IPS-11a (cell line): ENCODE measurements around the gene DGKQ.
A peak's percentile ranks its signal among the peaks of the same experiment; 100 is the strongest.

Source experiments
- H3K4me3 ChIP-seq: one replicate; pipeline ENCODE4 v1.5.1; 2013; ENCODE audit warnings: low read depth, low read length, control low read depth

Gene DGKQ

GRCh38 chr4:973431-974397, at the start of gene DGKQ:
Gene DGKQ, minus strand, starts transcription at chr4:973569. Its CDS starts 87 bp downstream, at chr4:973482.
- H3K4me3 ChIP-seq = peak within 1 kb of the TSS; percentile 55

GRCh38 chr4:1022739-1023066, 49.3 kb upstream of the DGKQ start:
- no peak overlapping the region for H3K4me3 ChIP-seq

DNA sequence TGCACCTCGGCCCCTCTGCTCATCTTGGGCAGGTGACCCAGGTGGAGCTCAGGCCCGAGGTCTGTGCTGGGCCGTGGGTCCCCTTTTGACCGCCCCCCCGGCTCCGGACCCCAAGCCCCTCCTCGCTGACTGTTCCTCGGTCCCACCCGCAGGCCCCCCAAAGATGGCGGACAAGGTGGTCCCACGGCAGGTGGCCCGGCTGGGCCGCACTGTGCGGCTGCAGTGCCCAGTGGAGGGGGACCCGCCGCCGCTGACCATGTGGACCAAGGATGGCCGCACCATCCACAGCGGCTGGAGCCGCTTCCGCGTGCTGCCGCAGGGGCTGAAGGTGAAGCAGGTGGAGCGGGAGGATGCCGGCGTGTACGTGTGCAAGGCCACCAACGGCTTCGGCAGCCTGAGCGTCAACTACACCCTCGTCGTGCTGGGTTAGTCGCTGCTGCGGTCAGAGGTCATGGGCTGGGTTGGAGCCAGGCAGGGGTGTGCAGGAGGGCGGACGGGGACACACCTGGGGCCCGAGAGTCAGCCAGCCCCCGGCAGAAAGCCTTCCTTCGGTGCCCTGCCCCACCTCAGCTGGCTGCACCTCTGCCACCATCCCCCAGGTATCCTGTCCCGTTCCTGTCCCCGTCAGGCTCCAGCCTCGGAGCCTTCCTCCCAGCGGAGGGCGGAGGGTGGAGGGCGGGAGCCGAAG, 48.8 kb upstream of the DGKQ start:
- no peak overlapping the region for H3K4me3 ChIP-seq

- H3K4me3 ChIP-seq = no peak overlapping the region
Observed at GRCh38 chr4:1021386-1022050, 48.1 kb upstream of the DGKQ start.

DNA sequence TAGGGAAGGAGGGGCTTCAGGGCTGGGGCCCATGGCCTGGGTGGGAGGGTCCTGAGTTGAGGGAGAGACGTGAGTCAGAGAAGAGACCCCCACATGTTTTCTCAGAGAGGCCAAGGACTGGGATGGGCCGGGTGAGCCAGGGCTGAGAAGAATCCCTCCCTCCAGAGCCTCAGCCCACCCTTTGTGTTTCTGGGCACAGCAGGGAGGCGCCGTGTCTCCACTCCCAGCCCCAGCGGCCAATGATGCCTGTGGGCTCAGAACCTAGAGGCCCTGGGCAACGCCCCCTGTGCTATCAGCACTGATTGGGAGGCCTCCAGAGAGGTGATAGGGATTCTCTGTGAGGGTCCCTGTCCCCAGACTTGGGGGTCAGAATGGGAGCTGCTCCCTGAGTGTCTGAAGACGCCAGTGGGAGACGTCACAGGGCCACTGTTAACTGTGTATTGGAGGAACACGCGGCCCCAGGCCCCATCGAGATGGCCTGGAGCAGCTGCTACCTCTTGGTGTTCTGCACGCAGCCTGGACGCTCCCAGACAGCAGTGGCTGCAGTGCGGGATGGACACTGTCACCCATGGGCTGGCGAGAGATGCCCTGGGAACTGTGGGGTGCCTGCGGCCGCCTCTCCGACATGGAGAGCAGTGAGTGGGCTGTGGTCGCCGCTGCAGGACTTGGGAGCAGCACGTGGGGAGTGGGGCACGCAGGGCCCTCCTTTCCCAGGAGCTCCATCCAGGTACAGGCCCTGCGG, 46.5 kb upstream of the DGKQ start:
- no peak overlapping the region for H3K4me3 ChIP-seq

DNA sequence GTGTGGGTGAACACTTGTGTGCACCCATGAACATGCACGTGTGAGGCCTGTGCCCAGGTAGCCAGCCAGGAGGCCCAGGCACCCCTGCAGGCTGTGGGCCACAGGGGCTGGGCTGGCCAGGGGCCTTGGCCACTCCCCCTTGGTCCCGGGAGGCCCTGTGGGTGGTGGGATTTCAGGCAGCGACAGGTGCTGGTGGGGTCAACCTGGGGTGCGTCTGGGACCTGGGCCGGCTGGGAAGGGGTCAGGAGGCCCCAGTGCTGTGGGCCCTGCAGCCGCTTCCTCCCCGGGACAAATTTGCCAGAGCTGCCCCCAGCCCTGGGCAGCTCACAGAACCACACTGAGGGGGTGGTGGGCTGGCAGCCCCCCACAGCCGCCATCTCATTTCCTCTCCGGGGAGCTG, 46.0 kb upstream of the DGKQ start:
- H3K4me3 ChIP-seq = no peak overlapping the region

GRCh38 chr4:1018147-1019020, 45.0 kb upstream of the DGKQ start:
- H3K4me3 ChIP-seq = no peak overlapping the region

DNA sequence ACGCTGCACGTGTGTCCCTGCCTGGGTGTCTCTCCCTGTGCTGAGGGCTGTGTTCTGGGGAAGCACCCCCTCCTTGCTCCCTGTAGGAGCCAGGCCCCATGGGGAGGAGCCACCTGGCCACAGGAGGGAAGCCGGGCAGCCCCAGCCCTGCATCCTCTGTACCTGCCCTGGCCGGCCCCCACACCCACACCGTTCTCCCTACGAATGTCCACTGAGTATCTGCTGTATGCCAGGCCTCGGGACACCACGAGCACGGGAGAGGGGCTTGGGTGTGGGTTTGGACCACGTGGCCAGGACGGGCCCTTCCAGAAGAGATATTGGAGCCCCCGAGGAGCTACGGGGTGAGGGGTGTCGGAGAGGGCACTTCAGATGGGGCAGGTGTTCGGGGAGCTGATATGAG, 44.3 kb upstream of the DGKQ start:
- H3K4me3 ChIP-seq = no peak overlapping the region

GRCh38 chr4:1017211-1017610, 43.8 kb upstream of the DGKQ start:
- no peak overlapping the region for H3K4me3 ChIP-seq

DNA sequence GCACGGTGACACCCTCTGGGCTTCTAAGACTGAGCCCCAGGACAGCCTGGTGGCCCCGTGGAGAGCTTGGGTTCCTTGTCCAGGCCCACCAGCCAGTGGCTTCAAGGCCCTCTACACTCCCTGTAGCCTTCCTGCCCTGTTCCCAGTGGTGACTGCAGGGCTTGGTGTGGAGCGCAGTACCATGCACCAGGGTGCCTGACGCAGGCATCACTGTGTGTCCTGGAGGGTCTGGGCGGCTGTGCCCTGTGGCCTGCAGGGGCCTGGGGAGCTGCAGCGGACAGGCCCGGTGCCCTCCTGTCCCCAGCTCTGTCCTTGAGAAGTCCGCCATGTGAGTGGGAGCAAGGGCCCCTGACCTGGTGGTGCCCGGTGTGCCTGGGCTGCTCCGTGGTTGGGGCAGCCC, 42.4 kb upstream of the DGKQ start:
- no peak overlapping the region for H3K4me3 ChIP-seq

DNA sequence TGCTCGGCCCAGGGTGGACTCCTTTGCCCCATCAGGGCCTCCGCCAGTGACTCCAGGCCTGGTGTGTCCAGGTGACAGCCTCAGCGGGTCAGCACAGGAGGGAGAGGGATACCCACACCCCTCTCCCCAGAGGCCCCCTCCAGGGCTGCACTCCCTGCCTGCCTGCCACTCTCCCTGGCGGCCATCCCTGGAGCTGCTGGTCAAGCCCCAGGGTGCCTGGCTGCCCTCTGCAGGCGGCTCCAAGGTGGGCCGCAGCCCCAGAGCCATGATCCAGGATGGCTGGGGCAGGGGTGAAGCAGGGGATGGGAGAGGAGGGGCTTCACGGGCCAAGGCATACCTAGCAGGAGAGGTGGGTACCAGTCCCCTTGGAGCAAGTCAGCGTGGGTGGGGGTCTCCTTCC, 41.8 kb upstream of the DGKQ start:
- no peak overlapping the region for H3K4me3 ChIP-seq

GRCh38 chr4:1014291-1015167, 41.2 kb upstream of the DGKQ start:
- H3K4me3 ChIP-seq = no peak overlapping the region

GRCh38 chr4:1013225-1014073, 40.1 kb upstream of the DGKQ start:
- H3K4me3 ChIP-seq = no peak overlapping the region

GRCh38 chr4:1012034-1012739, 38.8 kb upstream of the DGKQ start:
- peak overlapping the region; percentile 27 for H3K4me3 ChIP-seq

DNA sequence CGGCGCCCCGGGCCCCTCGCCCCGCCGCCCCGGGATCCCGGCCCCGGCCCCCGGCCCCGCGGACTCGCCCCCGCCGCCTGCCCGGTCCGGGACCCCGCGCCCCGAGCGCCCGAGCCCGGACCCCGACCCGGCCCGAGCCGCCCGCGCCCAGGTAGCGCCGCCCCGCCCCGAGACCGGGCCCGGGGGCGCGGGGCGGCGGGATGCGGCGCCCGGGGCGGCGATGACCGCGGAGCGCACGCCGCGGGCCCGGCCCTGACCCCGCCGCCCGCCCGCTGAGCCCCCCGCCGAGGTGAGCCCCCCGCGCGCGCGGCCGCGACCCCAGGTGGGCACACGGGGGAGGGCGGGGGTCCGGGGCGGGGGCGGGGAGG, 38.3 kb upstream of the DGKQ start:
- no peak overlapping the region for H3K4me3 ChIP-seq

DNA sequence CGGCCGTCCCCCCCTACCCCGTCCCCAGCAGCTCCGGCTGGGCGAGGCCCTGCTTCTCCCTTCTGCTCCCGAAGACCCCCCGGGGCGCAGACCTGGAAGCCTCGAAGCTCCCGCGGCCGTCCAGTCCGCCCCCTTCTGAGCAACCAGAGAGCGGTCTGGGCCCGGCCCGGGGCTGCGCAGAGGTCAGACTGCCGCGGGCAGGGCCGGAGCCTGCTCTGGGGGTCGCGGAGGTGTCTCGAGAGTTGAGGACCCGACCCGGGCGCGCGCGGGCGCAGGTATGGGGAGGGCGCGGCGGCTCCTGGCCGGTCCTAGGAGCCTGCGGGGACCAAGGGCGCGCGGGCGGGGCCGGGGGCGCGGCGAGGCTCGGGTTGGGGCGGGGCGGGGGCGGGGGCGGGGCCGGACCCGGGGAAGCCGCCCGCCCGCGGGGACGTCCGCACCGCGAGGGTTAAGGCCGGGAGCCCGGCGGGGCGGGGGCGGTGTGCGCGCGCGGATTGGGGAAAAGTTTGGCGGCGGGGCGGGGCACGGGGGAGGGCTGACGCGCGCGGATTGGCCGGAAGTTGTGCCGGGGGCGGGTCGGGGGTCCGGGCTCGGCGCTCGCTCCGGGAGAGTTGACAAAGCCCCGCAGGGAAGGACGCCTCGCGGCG, 37.8 kb upstream of the DGKQ start, which contains the start of gene FGFRL1:
FGFRL1 (plus strand) TSS at position 605 of the 644 bp plus-strand sequence. CDS start 860 bp downstream, outside the sequence.
- peak within 1 kb of the TSS; percentile 27 for H3K4me3 ChIP-seq
